Brain pericyte (primary cell): ENCODE measurements around the gene ENPP1.

Source experiments
- DNase-seq: peaks from one replicate; pipeline ENCODE4 v3.0.0-alpha.2; 2012; ENCODE audit warnings: low read depth, low spot score

The ENPP1 gene

GRCh38 chr6:131807644-131808459 is at the start of gene ENPP1:
Gene ENPP1, plus strand, starts transcription at chr6:131808020. Its CDS starts 16 bp downstream, at chr6:131808036.
- DNase-seq: no peak

- no peak for DNase-seq
Measured at GRCh38 chr6:131758920-131759319, 48.9 kb upstream of the ENPP1 start.

- DNase-seq: no peak
Measured at GRCh38 chr6:131761060-131761761, 46.6 kb upstream of the ENPP1 start.

- DNase-seq: no peak
Measured at GRCh38 chr6:131761762-131762067, 46.1 kb upstream of the ENPP1 start.

- no peak for DNase-seq
Measured at GRCh38 chr6:131762984-131763383, 44.8 kb upstream of the ENPP1 start.

GRCh38 chr6:131763749-131764148 is 44.1 kb upstream of the ENPP1 start:
- DNase-seq: no peak

- DNase-seq: no peak
Measured at GRCh38 chr6:131764350-131764749, 43.5 kb upstream of the ENPP1 start.

GRCh38 chr6:131765081-131765803 is 42.6 kb upstream of the ENPP1 start:
- no peak for DNase-seq

GRCh38 chr6:131765804-131766135 is 42.0 kb upstream of the ENPP1 start:
- DNase-seq: no peak

GRCh38 chr6:131766631-131767030 is 41.2 kb upstream of the ENPP1 start:
- DNase-seq: no peak

GRCh38 chr6:131768964-131769363 is 38.9 kb upstream of the ENPP1 start:
- no peak for DNase-seq

- DNase-seq: no peak
Measured at GRCh38 chr6:131769385-131770141, 38.3 kb upstream of the ENPP1 start.

GRCh38 chr6:131770776-131771175 is 37.0 kb upstream of the ENPP1 start:
- DNase-seq: no peak

- no peak for DNase-seq
Measured at GRCh38 chr6:131773284-131773950, 34.4 kb upstream of the ENPP1 start.

GRCh38 chr6:131775886-131776285 is 31.9 kb upstream of the ENPP1 start:
- DNase-seq: no peak

GRCh38 chr6:131776985-131777384 is 30.8 kb upstream of the ENPP1 start:
- DNase-seq: no peak

- DNase-seq: no peak
Measured at GRCh38 chr6:131778169-131778568, 29.7 kb upstream of the ENPP1 start.

- DNase-seq: no peak
Measured at GRCh38 chr6:131779304-131779703, 28.5 kb upstream of the ENPP1 start.

GRCh38 chr6:131780600-131780999 is 27.2 kb upstream of the ENPP1 start:
- DNase-seq: no peak

GRCh38 chr6:131781687-131782086 is 26.1 kb upstream of the ENPP1 start:
- DNase-seq: no peak

GRCh38 chr6:131782764-131783163 is 25.1 kb upstream of the ENPP1 start:
- no peak for DNase-seq
